Type B pancreatic cell (in vitro differentiated cells): ENCODE data around the gene PGS1. TPM values are rescaled to one million over a fixed set of nuclear protein-coding genes. Genes with fewer than 3 reads are reported as not detected.

Experiments used
- DNase-seq: peaks from one replicate; pipeline ENCODE4 v3.0.0; 2021; ENCODE audit warnings: mixed read lengths; ENCODE audit not compliant: unreplicated experiment; ENCODE audit errors: extremely low spot score
- H3K27ac Mint-ChIP-seq: 2 replicates; pipeline ENCODE4 v1.8.0; 2021; ENCODE audit warnings: mild to moderate bottlenecking, mixed read lengths
- H3K27me3 Mint-ChIP-seq: 2 replicates; pipeline ENCODE4 v1.8.0; 2021; ENCODE audit warnings: mixed read lengths
- H3K36me3 Mint-ChIP-seq: 2 replicates; pipeline ENCODE4 v1.8.0; 2021; ENCODE audit warnings: mixed read lengths
- H3K4me1 Mint-ChIP-seq: one replicate; pipeline ENCODE4 v1.8.0; 2021; ENCODE audit warnings: mixed read lengths; ENCODE audit not compliant: unreplicated experiment
- H3K4me3 Mint-ChIP-seq: 2 replicates; pipeline ENCODE4 v1.8.0; 2021; ENCODE audit warnings: mild to moderate bottlenecking, mixed read lengths
- H3K9me3 Mint-ChIP-seq: 2 replicates; pipeline ENCODE4 v1.8.0; 2021; ENCODE audit warnings: mixed read lengths
- CTCF ChIP-seq: fragments of 200-600 bp; sonication (generic); conservative IDR thresholded peaks from 2 replicates; pipeline ENCODE4 v1.5.0; 2021; ENCODE audit warnings: antibody characterized with exemption, mild to moderate bottlenecking
- total RNA-seq: library from RNA; stranded (reverse); gene quantifications from 2 replicates; pipeline ENCODE4 v1.2.1, GENCODE V29; 2021; ENCODE audit warnings: low replicate concordance

PGS1 gene
- total RNA-seq, 1 donor from 2014 or later: 54.8 TPM

GRCh38 chr17:78398390-78398789, 19.9 kb downstream of the PGS1 start:
- no peak overlapping the region for H3K27ac Mint-ChIP-seq
- no peak for TF ChIP-seq CTCF
- DNase-seq: no peak
- no peak overlapping the region for H3K4me3 Mint-ChIP-seq
- H3K36me3 Mint-ChIP-seq: peaks cover 21% of the 10 kb centered on the region
- H3K9me3 Mint-ChIP-seq: no peaks in the 10 kb centered on the region
- no peaks in the 10 kb centered on the region for H3K27me3 Mint-ChIP-seq
- H3K4me1 Mint-ChIP-seq: peaks cover 4% of the 10 kb centered on the region

- Mint-ChIP-seq H3K27me3 (no peaks in the 10 kb centered on the region), H3K27ac (no peak overlapping the region), H3K4me1 (no peaks in the 10 kb centered on the region), H3K36me3 (peaks cover 18% of the 10 kb centered on the region), H3K4me3 (no peak overlapping the region), H3K9me3 (no peaks in the 10 kb centered on the region)
- DNase-seq: no peak
- TF ChIP-seq CTCF: no peak
Observed at GRCh38 chr17:78399028-78399692, 20.7 kb downstream of the PGS1 start.

GRCh38 chr17:78399693-78400144, 21.3 kb downstream of the PGS1 start:
- DNase-seq: no peak
- Mint-ChIP-seq H3K4me3 (no peak overlapping the region), H3K27ac (no peak overlapping the region), H3K4me1 (no peaks in the 10 kb centered on the region), H3K9me3 (no peaks in the 10 kb centered on the region), H3K27me3 (no peaks in the 10 kb centered on the region), H3K36me3 (peaks cover 18% of the 10 kb centered on the region)
- no peak for TF ChIP-seq CTCF

- H3K36me3 Mint-ChIP-seq: peaks cover 17% of the 10 kb centered on the region
- no peaks in the 10 kb centered on the region for H3K27me3 Mint-ChIP-seq
- no peak for TF ChIP-seq CTCF
- no peak overlapping the region for H3K27ac Mint-ChIP-seq
- no peaks in the 10 kb centered on the region for H3K9me3 Mint-ChIP-seq
- H3K4me3 Mint-ChIP-seq: no peak overlapping the region
- no peaks in the 10 kb centered on the region for H3K4me1 Mint-ChIP-seq
- no peak for DNase-seq
Observed at GRCh38 chr17:78400581-78401240, 22.3 kb downstream of the PGS1 start.

GRCh38 chr17:78401246-78401645, 22.8 kb downstream of the PGS1 start:
- no peaks in the 10 kb centered on the region for H3K4me1 Mint-ChIP-seq
- DNase-seq: no peak
- H3K9me3 Mint-ChIP-seq: no peaks in the 10 kb centered on the region
- no peak for TF ChIP-seq CTCF
- no peak overlapping the region for H3K4me3 Mint-ChIP-seq
- H3K27me3 Mint-ChIP-seq: no peaks in the 10 kb centered on the region
- no peak overlapping the region for H3K27ac Mint-ChIP-seq
- peaks cover 17% of the 10 kb centered on the region for H3K36me3 Mint-ChIP-seq
